HepG2 (cell line): ENCODE results near the gene PTGDS. TPM values are rescaled to one million over a fixed set of nuclear protein-coding genes. Genes with fewer than 3 reads are reported as not detected.

Experiments
- KAT2B ChIP-seq: fragments of 150-350 bp; IDR thresholded peaks from 2 replicates; pipeline ENCODE4 v1.6.1; 2014; ENCODE audit warnings: low read depth, low read length, borderline replicate concordance
- MZF1 ChIP-seq: sonication (generic); formaldehyde crosslinking; IDR thresholded peaks from 2 replicates; pipeline ENCODE4 v1.8.1; 2023; ENCODE audit warnings: mild to moderate bottlenecking, missing genetic modification reagents, borderline replicate concordance
- NFE2 ChIP-seq: sonication (generic); formaldehyde crosslinking; IDR thresholded peaks from 2 replicates; pipeline ENCODE4 v1.4.0; 2020; ENCODE audit warnings: missing genetic modification reagents
- PAF1 ChIP-seq: IDR thresholded peaks from 2 replicates; pipeline ENCODE4 v1.6.1; 2016; ENCODE audit warnings: missing genetic modification reagents, missing compliant biosample characterization
- SMAD9 ChIP-seq: sonication (generic); formaldehyde crosslinking; IDR thresholded peaks from 2 replicates; pipeline ENCODE4 v1.5.1; 2020; ENCODE audit warnings: mild to moderate bottlenecking, missing genetic modification reagents
- SYNCRIP ChIP-seq: fragments of 200-400 bp; formaldehyde crosslinking; IDR thresholded peaks from 2 replicates; pipeline ENCODE4 v1.6.1; 2018; ENCODE audit warnings: mild to moderate bottlenecking, low read depth, low read length; ENCODE audit not compliant: insufficient read depth
- ZNF44 ChIP-seq: sonication (generic); formaldehyde crosslinking; IDR thresholded peaks from 2 replicates; pipeline ENCODE4 v1.5.1; 2020; ENCODE audit warnings: mild to moderate bottlenecking, missing genetic modification reagents
- ZNF543 ChIP-seq: sonication (generic); formaldehyde crosslinking; IDR thresholded peaks from 2 replicates; pipeline ENCODE4 v1.4.0; 2020; ENCODE audit warnings: mild to moderate bottlenecking, missing genetic modification reagents
- ZNF567 ChIP-seq: sonication (generic); formaldehyde crosslinking; IDR thresholded peaks from 2 replicates; pipeline ENCODE4 v1.8.1; 2023; ENCODE audit warnings: mild to moderate bottlenecking, missing genetic modification reagents, borderline replicate concordance
- polyA plus RNA-seq, 8 experiments: library from polyadenylated mRNA; depleted of rRNA in 3 of 8; stranded (reverse) in 7 of 8; unstranded in 1 of 8; fragments of >200 nt; fragmentation: Illumina TruSeq in 4 of 8; extraction: Trizol in 4 of 8; gene quantifications; 2 replicates each; pipeline versions ENCODE4 v1.2.1 to v1.2.3, GENCODE V29; 2011 to 2016; ENCODE audit warnings: low read depth in 4 of 8, missing spikeins in 1 of 8, mixed read lengths in 1 of 8; ENCODE audit not compliant: insufficient read depth in 1 of 8
- total RNA-seq, 5 experiments: library from RNA; depleted of rRNA; stranded (reverse); fragments of >200 nt; fragmentation: Illumina TruSeq; extraction: Trizol; gene quantifications; 2 replicates each; pipeline ENCODE4 v1.2.3, GENCODE V29; 2016; ENCODE audit warnings: low read depth in 1 of 5
- TF ChIP-seq, protein P1 (sequence below): sonication (generic); formaldehyde crosslinking; IDR thresholded peaks from 2 replicates; pipeline ENCODE4 v1.5.0; 2020; ENCODE audit warnings: mild to moderate bottlenecking, missing genetic modification reagents, moderate library complexity
- TF ChIP-seq, protein P2 (sequence below): sonication (generic); formaldehyde crosslinking; IDR thresholded peaks from 2 replicates; pipeline ENCODE4 v1.4.0; 2020; ENCODE audit warnings: missing genetic modification reagents, borderline replicate concordance
- TF ChIP-seq, protein P3 (sequence below): sonication (generic); formaldehyde crosslinking; IDR thresholded peaks from 2 replicates; pipeline ENCODE4 v1.8.1; 2023; ENCODE audit warnings: mild to moderate bottlenecking, moderate library complexity, missing genetic modification reagents
- TF ChIP-seq, protein P4 (sequence below): sonication (generic); formaldehyde crosslinking; IDR thresholded peaks from 2 replicates; pipeline ENCODE4 v1.8.0; 2022; ENCODE audit warnings: missing genetic modification reagents, mild to moderate bottlenecking, inconsistent platforms, borderline replicate concordance
- TF ChIP-seq, protein P5 (sequence below): IDR thresholded peaks from 2 replicates; pipeline ENCODE4 v1.6.1; 2016; ENCODE audit warnings: low read depth, borderline replicate concordance
- TF ChIP-seq, protein P6 (sequence below): sonication (generic); IDR thresholded peaks from 2 replicates; pipeline ENCODE4 v1.6.1; 2016; ENCODE audit warnings: low read depth, borderline replicate concordance
- TF ChIP-seq, protein P7 (sequence below): sonication (generic); formaldehyde crosslinking; IDR thresholded peaks from 2 replicates; pipeline ENCODE4 v1.4.0; 2020; ENCODE audit warnings: missing genetic modification reagents

Gene PTGDS
- total and polyA plus RNA-seq, 2 of the 13 experiments (the other 11 are each of a cell fraction or from before 2014, with no cell fraction given) = 0.33 to 0.50 TPM

DNA sequence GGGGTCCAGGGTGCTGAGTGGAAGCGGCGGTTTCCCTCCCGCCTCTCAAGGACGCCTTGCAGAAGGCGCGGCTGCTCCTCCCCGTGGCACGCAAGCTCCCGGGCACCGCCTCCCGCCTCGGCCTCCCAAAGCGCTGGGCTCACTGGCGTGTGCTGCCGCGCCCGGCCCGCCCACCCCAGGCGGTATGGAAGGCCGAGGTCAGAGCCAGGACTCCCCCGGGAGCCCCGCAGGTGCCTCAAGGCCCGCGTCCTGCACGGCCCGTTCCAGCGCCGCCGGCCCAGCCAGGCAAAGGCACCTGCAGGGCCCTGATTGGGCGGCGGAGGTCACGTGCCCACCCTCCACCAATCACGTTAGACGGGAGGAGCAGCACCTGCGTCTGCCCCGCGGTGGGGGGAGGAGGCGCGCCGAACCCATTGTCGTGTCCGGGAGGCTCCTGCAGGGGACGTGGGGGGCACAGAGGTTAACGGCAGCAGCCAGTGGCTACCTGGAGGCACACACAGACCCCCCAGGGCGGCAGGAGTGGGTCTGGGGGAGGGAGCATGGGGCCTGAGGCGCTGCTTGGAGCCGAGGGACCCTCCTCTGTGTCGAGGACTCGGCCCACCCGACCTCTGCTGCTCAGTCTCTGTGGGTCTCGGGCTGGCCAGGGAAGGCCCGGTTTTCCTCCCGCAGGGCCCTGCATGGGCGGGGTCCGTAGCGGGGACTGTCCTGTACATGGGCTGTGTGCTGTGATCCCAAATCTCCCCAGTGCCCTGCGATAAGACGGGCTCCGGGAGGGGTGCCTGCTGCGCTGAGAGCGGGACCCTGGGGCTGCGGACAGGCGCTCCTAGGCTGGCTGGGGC lies 27.3 kb upstream of the PTGDS start (continued):
- TF ChIP-seq, protein P1, sequence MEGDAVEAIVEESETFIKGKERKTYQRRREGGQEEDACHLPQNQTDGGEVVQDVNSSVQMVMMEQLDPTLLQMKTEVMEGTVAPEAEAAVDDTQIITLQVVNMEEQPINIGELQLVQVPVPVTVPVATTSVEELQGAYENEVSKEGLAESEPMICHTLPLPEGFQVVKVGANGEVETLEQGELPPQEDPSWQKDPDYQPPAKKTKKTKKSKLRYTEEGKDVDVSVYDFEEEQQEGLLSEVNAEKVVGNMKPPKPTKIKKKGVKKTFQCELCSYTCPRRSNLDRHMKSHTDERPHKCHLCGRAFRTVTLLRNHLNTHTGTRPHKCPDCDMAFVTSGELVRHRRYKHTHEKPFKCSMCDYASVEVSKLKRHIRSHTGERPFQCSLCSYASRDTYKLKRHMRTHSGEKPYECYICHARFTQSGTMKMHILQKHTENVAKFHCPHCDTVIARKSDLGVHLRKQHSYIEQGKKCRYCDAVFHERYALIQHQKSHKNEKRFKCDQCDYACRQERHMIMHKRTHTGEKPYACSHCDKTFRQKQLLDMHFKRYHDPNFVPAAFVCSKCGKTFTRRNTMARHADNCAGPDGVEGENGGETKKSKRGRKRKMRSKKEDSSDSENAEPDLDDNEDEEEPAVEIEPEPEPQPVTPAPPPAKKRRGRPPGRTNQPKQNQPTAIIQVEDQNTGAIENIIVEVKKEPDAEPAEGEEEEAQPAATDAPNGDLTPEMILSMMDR = peak; percentile 58
- TF ChIP-seq, protein P2, sequence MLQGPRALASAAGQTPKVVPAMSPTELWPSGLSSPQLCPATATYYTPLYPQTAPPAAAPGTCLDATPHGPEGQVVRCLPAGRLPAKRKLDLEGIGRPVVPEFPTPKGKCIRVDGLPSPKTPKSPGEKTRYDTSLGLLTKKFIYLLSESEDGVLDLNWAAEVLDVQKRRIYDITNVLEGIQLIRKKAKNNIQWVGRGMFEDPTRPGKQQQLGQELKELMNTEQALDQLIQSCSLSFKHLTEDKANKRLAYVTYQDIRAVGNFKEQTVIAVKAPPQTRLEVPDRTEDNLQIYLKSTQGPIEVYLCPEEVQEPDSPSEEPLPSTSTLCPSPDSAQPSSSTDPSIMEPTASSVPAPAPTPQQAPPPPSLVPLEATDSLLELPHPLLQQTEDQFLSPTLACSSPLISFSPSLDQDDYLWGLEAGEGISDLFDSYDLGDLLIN (CRISPR knock-in tag) = 0 out of 2 replicates have a peak, but pooled peaks have one; percentile 11
- TF ChIP-seq SMAD9 (CRISPR knock-in tag) (no peak), MZF1 (CRISPR knock-in tag) (no peak), ZNF543 (CRISPR knock-in tag) (no peak), ZNF567 (no peak), SYNCRIP (no peak), NFE2 (no peak), PAF1 (CRISPR knock-in tag) (no peak), ZNF44 (CRISPR knock-in tag) (no peak), KAT2B (no peak)
- TF ChIP-seq, protein P3, sequence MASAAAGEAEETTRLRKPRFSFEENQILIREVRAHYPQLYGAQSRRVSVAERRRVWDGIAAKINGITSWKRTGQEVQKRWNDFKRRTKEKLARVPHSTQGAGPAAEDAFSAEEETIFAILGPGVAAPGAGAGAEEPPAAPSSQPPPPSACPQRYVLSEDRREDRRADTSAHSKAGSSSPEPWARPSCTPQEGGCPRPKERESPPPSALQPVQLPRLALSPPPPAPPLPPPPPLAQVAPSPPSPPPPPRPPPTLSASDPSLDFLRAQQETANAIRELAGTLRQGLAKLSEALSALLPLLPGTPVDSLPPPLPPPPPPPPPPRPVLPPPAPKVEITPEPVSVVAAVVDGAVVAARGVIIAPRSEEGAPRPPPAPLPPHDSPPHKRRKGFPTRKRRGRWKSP (CRISPR knock-in tag) = peak; percentile 71; the same call in 1 of the 2 replicates
- TF ChIP-seq, protein P4, sequence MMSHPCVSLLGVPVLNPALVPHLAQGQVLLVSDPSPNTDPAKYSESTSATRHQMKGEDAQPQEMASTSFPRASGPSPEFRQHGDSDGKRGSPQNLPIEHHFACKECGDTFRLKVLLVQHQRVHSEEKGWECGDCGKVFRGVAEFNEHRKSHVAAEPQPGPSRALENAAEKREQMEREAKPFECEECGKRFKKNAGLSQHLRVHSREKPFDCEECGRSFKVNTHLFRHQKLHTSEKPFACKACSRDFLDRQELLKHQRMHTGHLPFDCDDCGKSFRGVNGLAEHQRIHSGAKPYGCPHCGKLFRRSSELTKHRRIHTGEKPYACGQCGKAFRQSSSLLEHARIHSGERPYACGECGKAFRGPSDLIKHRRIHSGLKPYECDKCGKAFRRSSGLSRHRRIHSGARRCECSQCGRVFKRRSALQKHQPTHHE (CRISPR knock-in tag) = no peak; the same call in 1 of the 2 replicates
- TF ChIP-seq, protein P5, sequence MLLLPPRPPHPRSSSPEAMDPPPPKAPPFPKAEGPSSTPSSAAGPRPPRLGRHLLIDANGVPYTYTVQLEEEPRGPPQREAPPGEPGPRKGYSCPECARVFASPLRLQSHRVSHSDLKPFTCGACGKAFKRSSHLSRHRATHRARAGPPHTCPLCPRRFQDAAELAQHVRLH = 0 out of 2 replicates have a peak, but pooled peaks have one; percentile 77
- TF ChIP-seq, protein P6, sequence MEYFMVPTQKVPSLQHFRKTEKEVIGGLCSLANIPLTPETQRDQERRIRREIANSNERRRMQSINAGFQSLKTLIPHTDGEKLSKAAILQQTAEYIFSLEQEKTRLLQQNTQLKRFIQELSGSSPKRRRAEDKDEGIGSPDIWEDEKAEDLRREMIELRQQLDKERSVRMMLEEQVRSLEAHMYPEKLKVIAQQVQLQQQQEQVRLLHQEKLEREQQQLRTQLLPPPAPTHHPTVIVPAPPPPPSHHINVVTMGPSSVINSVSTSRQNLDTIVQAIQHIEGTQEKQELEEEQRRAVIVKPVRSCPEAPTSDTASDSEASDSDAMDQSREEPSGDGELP = no peak
- TF ChIP-seq, protein P7, sequence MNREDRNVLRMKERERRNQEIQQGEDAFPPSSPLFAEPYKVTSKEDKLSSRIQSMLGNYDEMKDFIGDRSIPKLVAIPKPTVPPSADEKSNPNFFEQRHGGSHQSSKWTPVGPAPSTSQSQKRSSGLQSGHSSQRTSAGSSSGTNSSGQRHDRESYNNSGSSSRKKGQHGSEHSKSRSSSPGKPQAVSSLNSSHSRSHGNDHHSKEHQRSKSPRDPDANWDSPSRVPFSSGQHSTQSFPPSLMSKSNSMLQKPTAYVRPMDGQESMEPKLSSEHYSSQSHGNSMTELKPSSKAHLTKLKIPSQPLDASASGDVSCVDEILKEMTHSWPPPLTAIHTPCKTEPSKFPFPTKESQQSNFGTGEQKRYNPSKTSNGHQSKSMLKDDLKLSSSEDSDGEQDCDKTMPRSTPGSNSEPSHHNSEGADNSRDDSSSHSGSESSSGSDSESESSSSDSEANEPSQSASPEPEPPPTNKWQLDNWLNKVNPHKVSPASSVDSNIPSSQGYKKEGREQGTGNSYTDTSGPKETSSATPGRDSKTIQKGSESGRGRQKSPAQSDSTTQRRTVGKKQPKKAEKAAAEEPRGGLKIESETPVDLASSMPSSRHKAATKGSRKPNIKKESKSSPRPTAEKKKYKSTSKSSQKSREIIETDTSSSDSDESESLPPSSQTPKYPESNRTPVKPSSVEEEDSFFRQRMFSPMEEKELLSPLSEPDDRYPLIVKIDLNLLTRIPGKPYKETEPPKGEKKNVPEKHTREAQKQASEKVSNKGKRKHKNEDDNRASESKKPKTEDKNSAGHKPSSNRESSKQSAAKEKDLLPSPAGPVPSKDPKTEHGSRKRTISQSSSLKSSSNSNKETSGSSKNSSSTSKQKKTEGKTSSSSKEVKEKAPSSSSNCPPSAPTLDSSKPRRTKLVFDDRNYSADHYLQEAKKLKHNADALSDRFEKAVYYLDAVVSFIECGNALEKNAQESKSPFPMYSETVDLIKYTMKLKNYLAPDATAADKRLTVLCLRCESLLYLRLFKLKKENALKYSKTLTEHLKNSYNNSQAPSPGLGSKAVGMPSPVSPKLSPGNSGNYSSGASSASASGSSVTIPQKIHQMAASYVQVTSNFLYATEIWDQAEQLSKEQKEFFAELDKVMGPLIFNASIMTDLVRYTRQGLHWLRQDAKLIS = no peak
